Gastrocnemius medialis (tissue), 4 donors: Measurements from ENCODE around the gene FOXRED2. TPM values are rescaled to one million over a fixed set of nuclear protein-coding genes. Genes with fewer than 3 reads are reported as not detected.

Source experiments
- ATAC-seq, 2 donors: fragments of 150-250 bp; one replicate each; pipeline ENCODE4 v1.9.1; 2016
- DNase-seq, 2 donors: peaks; one replicate each; pipeline ENCODE4 v3.0.0-alpha.2; 2019
- H3K27ac ChIP-seq, 4 donors: fragments of 200-600 bp; sonication (generic); 1 replicate in 1 of 4; 2 replicates in 3 of 4; pipeline ENCODE4 v1.5.1; 2016 to 2018; ENCODE audit warnings: mild to moderate bottlenecking in 2 of 4, moderate library complexity in 1 of 4
- H3K27me3 ChIP-seq, 3 donors: fragments of 200-600 bp; sonication (generic) in 2 of 3; 1 replicate in 1 of 3; 2 replicates in 2 of 3; pipeline versions ENCODE4 v1.5.1 to v1.6.0; 2016 to 2019; ENCODE audit warnings: mild to moderate bottlenecking in 1 of 3, moderate library complexity in 1 of 3
- H3K36me3 ChIP-seq, 2 donors: fragments of 200-600 bp; sonication (generic) in 1 of 2; one replicate each; pipeline ENCODE4 v1.5.1; 2017 to 2018
- H3K4me1 ChIP-seq, 2 donors: fragments of 200-600 bp; sonication (generic) in 1 of 2; one replicate each; pipeline ENCODE4 v1.5.1; 2016 to 2017; ENCODE audit warnings: mild to moderate bottlenecking in 2 of 2
- H3K4me3 ChIP-seq, 4 donors: fragments of 200-600 bp; sonication (generic) in 3 of 4; 1 replicate in 1 of 4; 2 replicates in 3 of 4; pipeline ENCODE4 v1.5.1; 2016 to 2019; ENCODE audit warnings: mild to moderate bottlenecking in 2 of 4
- H3K9me3 ChIP-seq, 3 donors: fragments of 200-600 bp; sonication (generic) in 2 of 3; 1 replicate in 1 of 3; 2 replicates in 2 of 3; pipeline ENCODE4 v1.5.1; 2016 to 2019
- POLR2A ChIP-seq, 2 donors: fragments of 450-650 bp; IDR thresholded peaks; one replicate each; pipeline ENCODE4 v1.6.1; 2017; ENCODE audit warnings: antibody characterized with exemption in 2 of 2, mild to moderate bottlenecking in 2 of 2, moderate library complexity in 2 of 2
- in situ Hi-C, 4 donors: fragments of 200-750 bp; cut with MboI; loops; one replicate each; pipeline versions ENCODE4 v1.15.0 to v1.8.0; 2017; ENCODE audit warnings: low sequenced_read_pairs in 4 of 4
- intact Hi-C: fragments of 100-400 bp; cut with DNase I; formaldehyde crosslinking; loops from one replicate; pipeline ENCODE4 v1.15.1; 2023; ENCODE audit warnings: low total_unique reads
- total RNA-seq, 4 donors: library from RNA; depleted of rRNA; stranded (reverse); fragments of >200 nt; gene quantifications; one replicate each; pipeline versions ENCODE4 v1.1.0 to v1.2.3, GENCODE V29; 2016
- TF ChIP-seq, protein P1 (sequence below), 5 experiments: fragments of 450-650 bp in 3 of 5; fragments of 200-600 bp in 2 of 5; sonication (generic) in 2 of 5; IDR thresholded peaks in 4 of 5; conservative IDR thresholded peaks in 1 of 5; 1 replicate in 4 of 5; 2 replicates in 1 of 5; pipeline ENCODE4 v1.5.1; 2016 to 2019; ENCODE audit warnings: antibody characterized with exemption in 5 of 5, mild to moderate bottlenecking in 3 of 5, moderate library complexity in 3 of 5

The FOXRED2 gene
- total RNA-seq, 4 donors from 2014 or later: 2.6 to 13.6 (median 5.1) TPM

DNA sequence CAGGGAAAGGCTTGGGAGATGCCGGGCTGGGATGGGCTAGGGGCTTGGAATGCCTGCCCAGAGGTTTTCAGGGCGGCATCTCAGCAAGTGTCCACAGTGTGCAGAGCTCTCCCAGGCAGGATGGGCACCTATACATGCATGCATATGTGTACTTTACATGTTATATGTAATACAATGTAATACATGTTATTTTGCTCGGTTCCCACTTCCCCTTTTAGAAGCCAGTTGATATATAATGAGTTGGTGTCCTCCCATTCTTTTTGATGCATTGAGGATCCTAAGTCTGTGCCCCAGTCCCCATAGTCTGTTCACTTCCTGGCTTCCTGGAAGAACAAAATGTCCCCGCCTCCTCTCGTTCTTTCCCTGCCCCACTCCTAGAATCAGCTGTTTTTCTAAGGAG, 42.2 kb upstream of the FOXRED2 start:
- Histone ChIP-seq H3K9me3 (no peaks in the 10 kb centered on the region), H3K4me3 (no peak overlapping the region), H3K27me3 (peaks cover 19 to 32% (median 25%) of the 10 kb centered on the region in 3 donors), H3K36me3 (no peaks in the 10 kb centered on the region), H3K4me1 (no peaks in the 10 kb centered on the region), H3K27ac (no peak overlapping the region)
- in situ Hi-C loops: no loop called here
- intact Hi-C loops: no loop called here
- TF ChIP-seq, protein P1, sequence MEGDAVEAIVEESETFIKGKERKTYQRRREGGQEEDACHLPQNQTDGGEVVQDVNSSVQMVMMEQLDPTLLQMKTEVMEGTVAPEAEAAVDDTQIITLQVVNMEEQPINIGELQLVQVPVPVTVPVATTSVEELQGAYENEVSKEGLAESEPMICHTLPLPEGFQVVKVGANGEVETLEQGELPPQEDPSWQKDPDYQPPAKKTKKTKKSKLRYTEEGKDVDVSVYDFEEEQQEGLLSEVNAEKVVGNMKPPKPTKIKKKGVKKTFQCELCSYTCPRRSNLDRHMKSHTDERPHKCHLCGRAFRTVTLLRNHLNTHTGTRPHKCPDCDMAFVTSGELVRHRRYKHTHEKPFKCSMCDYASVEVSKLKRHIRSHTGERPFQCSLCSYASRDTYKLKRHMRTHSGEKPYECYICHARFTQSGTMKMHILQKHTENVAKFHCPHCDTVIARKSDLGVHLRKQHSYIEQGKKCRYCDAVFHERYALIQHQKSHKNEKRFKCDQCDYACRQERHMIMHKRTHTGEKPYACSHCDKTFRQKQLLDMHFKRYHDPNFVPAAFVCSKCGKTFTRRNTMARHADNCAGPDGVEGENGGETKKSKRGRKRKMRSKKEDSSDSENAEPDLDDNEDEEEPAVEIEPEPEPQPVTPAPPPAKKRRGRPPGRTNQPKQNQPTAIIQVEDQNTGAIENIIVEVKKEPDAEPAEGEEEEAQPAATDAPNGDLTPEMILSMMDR (IDR thresholded peaks at IDR 0.05 in 4 of 5, conservative IDR thresholded peaks at IDR 0.05 in 1 of 5): no peak
- TF ChIP-seq POLR2A (IDR thresholded peaks at IDR 0.05): no peak
- DNase-seq (no peak), ATAC-seq (no peak)

DNA sequence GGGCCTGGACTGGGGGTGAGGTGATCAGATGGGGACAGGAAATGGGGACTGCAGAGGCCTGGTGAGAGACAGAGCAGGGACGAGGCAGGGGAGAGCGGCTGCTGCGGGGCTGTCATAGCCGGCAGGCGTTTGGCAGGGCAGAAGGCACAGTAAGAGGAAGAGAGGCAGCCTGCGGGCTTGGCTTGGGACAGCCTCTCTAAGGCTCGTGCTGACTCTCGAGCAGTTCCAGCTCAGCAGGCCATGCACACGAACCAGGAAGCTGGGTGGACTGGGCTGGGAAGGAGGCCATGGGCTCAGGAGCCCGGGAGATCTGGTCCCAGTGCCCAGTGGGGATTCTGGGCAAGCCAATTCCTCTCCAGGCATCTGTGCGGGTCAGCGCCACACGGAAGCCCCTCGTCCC, 41.8 kb upstream of the FOXRED2 start:
- ATAC-seq: no peak
- TF ChIP-seq, protein P1 (IDR thresholded peaks at IDR 0.05 in 4 of 5, conservative IDR thresholded peaks at IDR 0.05 in 1 of 5): no peak
- no peak for TF ChIP-seq POLR2A (IDR thresholded peaks at IDR 0.05)
- DNase-seq: no peak
- no peaks in the 10 kb centered on the region for H3K9me3 ChIP-seq
- H3K36me3 ChIP-seq: no peaks in the 10 kb centered on the region
- H3K4me1 ChIP-seq: no peaks in the 10 kb centered on the region
- no peak overlapping the region for H3K27ac ChIP-seq
- H3K27me3 ChIP-seq: peaks cover 19 to 32% (median 23%) of the 10 kb centered on the region in 3 donors
- H3K4me3 ChIP-seq: no peak overlapping the region
- in situ Hi-C loops: no loop called here
- intact Hi-C loops: no loop called here

DNA sequence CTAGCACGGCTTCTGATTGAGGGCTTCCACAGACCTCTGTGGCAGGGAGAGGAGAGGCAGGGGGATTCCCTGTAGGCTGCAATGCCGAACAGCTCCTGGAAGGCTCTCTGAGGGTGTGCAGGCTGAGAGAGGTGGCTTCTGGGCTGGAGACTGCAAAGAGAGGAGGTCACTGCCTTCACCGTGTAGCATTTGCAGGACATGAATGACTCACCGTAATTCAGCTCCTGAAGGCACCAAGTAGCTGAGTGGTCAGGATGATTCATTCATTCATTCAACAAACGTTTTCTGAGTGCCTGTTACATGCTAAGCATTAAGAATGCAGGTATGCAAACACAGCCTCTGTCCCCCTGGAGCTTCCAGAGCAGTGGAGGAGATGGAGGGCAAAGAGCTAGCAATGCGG, 40.1 kb upstream of the FOXRED2 start:
- no peaks in the 10 kb centered on the region for H3K36me3 ChIP-seq
- intact Hi-C loops: no loop called here
- no peak for ATAC-seq
- peaks cover 10 to 30% (median 19%) of the 10 kb centered on the region in 3 donors for H3K27me3 ChIP-seq
- no peak for TF ChIP-seq POLR2A (IDR thresholded peaks at IDR 0.05)
- TF ChIP-seq, protein P1 (IDR thresholded peaks at IDR 0.05 in 4 of 5, conservative IDR thresholded peaks at IDR 0.05 in 1 of 5): no peak
- H3K4me3 ChIP-seq: no peak overlapping the region
- H3K27ac ChIP-seq: no peak overlapping the region
- no peaks in the 10 kb centered on the region for H3K4me1 ChIP-seq
- no peak for DNase-seq
- no peaks in the 10 kb centered on the region for H3K9me3 ChIP-seq
- in situ Hi-C loops: no loop called here

DNA sequence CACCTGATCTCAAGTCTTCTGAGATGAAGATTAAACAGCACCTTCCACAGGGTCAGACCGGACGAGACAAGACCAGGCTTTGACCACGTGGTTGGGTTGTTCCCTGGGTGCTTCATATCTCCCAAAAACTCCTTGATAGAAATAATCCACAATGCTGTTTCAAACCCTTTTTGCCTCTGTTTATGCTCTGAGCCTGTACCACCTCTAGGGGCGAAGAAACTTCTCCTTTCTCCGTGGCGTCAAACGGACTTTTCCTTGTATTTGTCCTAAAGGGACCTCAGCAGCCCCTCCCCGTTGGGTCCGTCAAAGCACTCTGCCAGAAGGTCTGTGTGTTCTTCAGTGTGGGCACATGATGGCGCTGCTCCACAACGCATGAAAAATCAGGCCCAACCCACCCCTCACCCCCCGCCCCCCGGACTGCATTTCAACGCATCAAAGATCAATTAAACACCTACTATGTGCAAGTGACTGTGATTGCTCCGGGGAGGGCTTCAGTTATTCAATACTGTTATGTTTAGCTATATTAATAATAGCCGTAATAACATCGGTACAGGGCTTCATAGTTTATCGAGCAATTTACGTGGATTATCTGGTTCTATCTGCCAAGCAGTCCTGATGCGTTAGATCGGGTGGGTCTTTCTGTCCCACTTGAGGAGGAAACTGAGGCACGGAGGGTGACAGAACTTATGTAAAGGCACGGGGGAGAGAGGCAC, 39.4 kb upstream of the FOXRED2 start:
- Histone ChIP-seq H3K4me3 (no peak overlapping the region), H3K27me3 (peaks cover 6 to 23% (median 13%) of the 10 kb centered on the region in 3 donors), H3K9me3 (no peaks in the 10 kb centered on the region), H3K4me1 (no peaks in the 10 kb centered on the region), H3K36me3 (no peaks in the 10 kb centered on the region), H3K27ac (no peak overlapping the region)
- in situ Hi-C loops (no loop called here), intact Hi-C loops (no loop called here)
- TF ChIP-seq, protein P1 (IDR thresholded peaks at IDR 0.05 in 4 of 5, conservative IDR thresholded peaks at IDR 0.05 in 1 of 5): peak in 3 of 5 experiments; percentile 17 to 50 (median 25)
- TF ChIP-seq POLR2A (IDR thresholded peaks at IDR 0.05): no peak
- DNase-seq: no peak
- ATAC-seq: no peak
